ENCODE results near the gene MINK1. TPM values are rescaled to one million over a fixed set of nuclear protein-coding genes. Genes with fewer than 3 reads are reported as not detected.
"Not testable (repeated sequence)": the region's sequence is repeated elsewhere in the genome, so short reads cannot be mapped to it uniquely, and the experiment has no call there.

Gene MINK1
- total and polyA plus RNA-seq, 2 of the 8 experiments (the other 6 are each of a cell fraction or from before 2014, with no cell fraction given), result 26.9 to 77.7 TPM

- H2AK5ac ChIP-seq (ENCODE audit: low read depth, low read length); H3K23ac ChIP-seq (ENCODE audit: insufficient read length); POLR2A ChIA-PET (ENCODE audit: partially characterized antibody); H3K4me3 ChIP-seq (ENCODE audit: extremely low read depth in 1 of 4, insufficient read depth in 2 of 4, low read depth in 3 of 4, low read length in 4 of 4); H4K5ac ChIP-seq (ENCODE audit: insufficient read length, low read depth, low read length); H3K4ac ChIP-seq (replicated peaks; ENCODE audit: insufficient read length, low read depth, low read length); H2AFZ ChIP-seq (ENCODE audit: low read length); H3K56ac ChIP-seq (replicated peaks; ENCODE audit: insufficient read length, low read depth, low read length); H3K23me2 ChIP-seq (ENCODE audit: low read depth, low read length); H2BK5ac ChIP-seq (ENCODE audit: low read depth, low read length); H2BK12ac ChIP-seq (ENCODE audit: low read depth, low read length); H3K79me1 ChIP-seq (ENCODE audit: low read depth, low read length); H3K79me2 ChIP-seq (ENCODE audit: control insufficient read depth in 1 of 2, insufficient read depth in 2 of 2, low read length in 2 of 2); H3K9me3 ChIP-seq (ENCODE audit: insufficient read depth in 2 of 2, low read depth in 1 of 2, low read length in 1 of 2); H2BK15ac ChIP-seq (ENCODE audit: low read length); FAIRE-seq; H2BK20ac ChIP-seq (ENCODE audit: low read length); H2BK120ac ChIP-seq (replicated peaks; ENCODE audit: low read depth, low read length); H4K20me1 ChIP-seq (replicated peaks in 1 of 2; ENCODE audit: control insufficient read depth in 1 of 2, insufficient read depth in 2 of 2, low read length in 2 of 2); DNase-seq (ENCODE audit: low read depth in 1 of 2, low spot score in 2 of 2); H3K27ac ChIP-seq (ENCODE audit: low read depth, low read length); H3K18ac ChIP-seq (ENCODE audit: extremely low read depth, low read length); H3K36me3 ChIP-seq (ENCODE audit: control insufficient read depth in 2 of 4, insufficient read depth in 4 of 4, low read length in 3 of 4); H3K27me3 ChIP-seq (replicated peaks in 1 of 4; ENCODE audit: control insufficient read depth in 3 of 4, extremely low read depth in 1 of 4, insufficient read depth in 3 of 4, low read length in 3 of 4); H3K9ac ChIP-seq (replicated peaks in 1 of 4; ENCODE audit: extremely low read depth in 1 of 4, low read depth in 3 of 4, low read length in 3 of 4); H3K4me1 ChIP-seq (replicated peaks in 1 of 4; ENCODE audit: control insufficient read depth in 3 of 4, insufficient read depth in 4 of 4, low read length in 3 of 4); H3K14ac ChIP-seq (ENCODE audit: insufficient read length); H4K8ac ChIP-seq (ENCODE audit: extremely low read depth, insufficient read depth, low read length); H3K4me2 ChIP-seq (ENCODE audit: insufficient read depth in 1 of 2, low read depth in 2 of 2, low read length in 2 of 2); H4K91ac ChIP-seq (replicated peaks; ENCODE audit: insufficient read length, low read length): not testable (repeated sequence)
- CTCF ChIA-PET (ENCODE audit: partially characterized antibody), result interaction anchor here (0.6 to 2.1 kb wide), 6 partner anchors 8 to 95 kb away, joined by 3 to 10 read pairs (median 4); no protein-coding TSS in a partner anchor
- 91% methylated on average over 20 of the region's 22 CpGs; no CpG with 5 or more reads in 1 of the 2 experiments for WGBS, 2 experiments (ENCODE audit: extremely low coverage in 1 of 2, insufficient coverage in 1 of 2, insufficient read length in 1 of 2, insufficient replicate concordance in 2 of 2, low coverage in 1 of 2, low lambda C conversion rate in 2 of 2, missing lambda C conversion rate in 1 of 2)
Measured at GRCh38 chr17:4869058-4869998, 36.2 kb downstream of the MINK1 start.
